Cerebellar nuclear complex (tissue), 1 donor: ENCODE results near the gene LSM14A.
A peak's percentile ranks its signal among the peaks of the same experiment; 100 is the strongest.
"Not testable (repeated sequence)": the region's sequence is repeated elsewhere in the genome, so short reads cannot be mapped to it uniquely, and the experiment has no call there.

ENCODE experiments used
- DNase-seq, 2 experiments: peaks; one replicate each; lab custom pipeline; 2025; lab: John Stamatoyannopoulos, UW

The LSM14A gene

GRCh38 chr19:34229721-34230120 lies 57.4 kb downstream of the LSM14A start:
- DNase-seq, result no peak

GRCh38 chr19:34230820-34231219 lies 58.5 kb downstream of the LSM14A start:
- no peak for DNase-seq

DNA sequence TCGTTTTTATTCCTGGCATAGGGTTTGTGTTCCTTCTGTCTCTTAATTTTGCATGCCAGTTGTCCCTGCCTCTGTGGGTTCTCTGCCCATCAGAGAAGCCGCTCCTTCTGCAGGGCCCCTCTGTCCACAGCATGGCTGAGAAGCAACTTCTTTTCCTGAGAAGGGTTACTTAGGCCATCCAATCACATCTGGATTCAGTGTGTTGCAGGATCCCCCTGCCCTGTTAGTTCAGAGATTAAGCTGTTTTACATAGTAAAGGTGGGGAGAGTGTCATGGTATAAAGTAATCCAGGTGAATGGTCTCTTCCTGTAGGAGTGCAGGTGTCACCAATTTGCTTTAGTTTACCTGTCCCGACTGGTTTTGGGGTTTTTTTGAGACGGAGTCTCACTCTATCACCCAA lies 59.1 kb downstream of the LSM14A start:
- no peak for DNase-seq

DNA sequence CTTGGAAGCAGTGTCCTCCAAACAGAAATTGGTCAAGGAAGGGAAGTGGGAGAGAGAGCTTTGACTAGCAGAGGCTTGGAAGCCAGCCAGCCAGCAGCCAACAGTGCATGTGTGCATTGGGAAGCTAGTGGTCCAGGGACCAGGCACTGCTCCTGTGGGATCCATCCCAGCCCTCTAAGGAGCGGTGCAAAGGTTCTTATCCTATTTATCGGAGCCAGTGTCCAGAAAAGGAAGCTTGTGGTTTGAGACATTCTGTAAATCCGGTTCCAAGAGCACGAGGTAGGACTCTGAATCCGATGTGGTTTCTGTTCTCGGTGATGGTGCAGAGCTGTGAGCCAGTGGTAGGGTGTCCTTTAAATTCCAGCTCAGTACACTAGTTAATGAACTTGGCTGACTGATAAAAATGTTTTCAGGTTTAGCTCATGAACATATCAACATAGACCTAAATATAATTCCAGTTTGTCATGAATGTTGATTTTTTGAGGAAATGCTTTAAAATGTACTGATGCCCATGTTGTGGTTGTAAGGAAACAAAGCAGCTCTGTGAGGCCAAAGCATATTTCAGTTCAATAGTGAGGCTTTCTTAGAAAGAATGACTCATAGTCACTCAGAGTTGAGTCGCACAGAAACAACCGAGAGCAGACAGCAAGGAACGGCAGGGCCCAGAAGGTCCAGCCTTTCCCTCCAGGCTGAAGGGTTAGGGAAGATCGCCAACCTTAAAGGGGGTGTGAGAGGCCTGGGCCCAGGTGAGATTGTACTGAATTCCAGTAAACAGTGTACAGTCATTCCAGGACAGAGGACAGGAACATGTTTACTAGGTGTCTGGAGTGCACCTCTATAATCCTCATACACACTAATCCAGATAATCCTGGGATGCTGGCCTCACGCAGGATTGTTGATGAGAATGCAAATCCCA lies 60.5 kb downstream of the LSM14A start:
- no peak for DNase-seq

DNA sequence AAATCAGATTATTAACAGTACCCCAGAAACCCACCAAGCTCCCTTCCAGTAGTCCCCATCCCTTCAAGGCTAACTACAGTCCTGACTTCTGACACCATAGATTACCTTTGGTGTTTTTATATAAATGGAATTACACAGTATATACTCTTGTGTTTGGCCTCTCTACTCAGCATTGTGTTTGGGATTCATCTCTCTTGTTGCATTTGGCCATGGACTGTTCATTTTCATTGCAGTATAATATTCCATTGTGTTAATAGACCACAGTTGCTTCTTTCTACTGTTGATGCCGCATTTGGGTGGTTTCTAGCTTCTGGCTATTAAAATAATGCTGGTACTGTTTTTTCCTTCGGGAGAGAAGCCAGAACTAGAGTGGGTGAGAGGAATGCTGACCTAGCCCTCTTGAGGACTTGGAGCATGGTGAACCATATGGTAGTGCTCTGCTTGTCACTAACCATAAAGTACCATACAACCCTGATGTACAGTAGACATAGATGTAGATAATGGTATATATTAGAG lies 63.2 kb downstream of the LSM14A start:
- DNase-seq, result no peak

- no peak for DNase-seq
These were observed 64.0 kb downstream of the LSM14A start for GRCh38 chr19:34236035-34236987.

GRCh38 chr19:34237283-34237682 lies 65.0 kb downstream of the LSM14A start:
- DNase-seq, result no peak

- no peak for DNase-seq
These were observed 65.6 kb downstream of the LSM14A start for GRCh38 chr19:34237939-34238338.

- no peak for DNase-seq
These were observed 69.4 kb downstream of the LSM14A start for GRCh38 chr19:34241513-34242337.

GRCh38 chr19:34243138-34243875 lies 71.0 kb downstream of the LSM14A start:
- not testable (repeated sequence) for DNase-seq

- DNase-seq, result no peak
These were observed 71.7 kb downstream of the LSM14A start for GRCh38 chr19:34243876-34244578.

GRCh38 chr19:34244611-34245299 lies 72.5 kb downstream of the LSM14A start:
- DNase-seq, result no peak

DNA sequence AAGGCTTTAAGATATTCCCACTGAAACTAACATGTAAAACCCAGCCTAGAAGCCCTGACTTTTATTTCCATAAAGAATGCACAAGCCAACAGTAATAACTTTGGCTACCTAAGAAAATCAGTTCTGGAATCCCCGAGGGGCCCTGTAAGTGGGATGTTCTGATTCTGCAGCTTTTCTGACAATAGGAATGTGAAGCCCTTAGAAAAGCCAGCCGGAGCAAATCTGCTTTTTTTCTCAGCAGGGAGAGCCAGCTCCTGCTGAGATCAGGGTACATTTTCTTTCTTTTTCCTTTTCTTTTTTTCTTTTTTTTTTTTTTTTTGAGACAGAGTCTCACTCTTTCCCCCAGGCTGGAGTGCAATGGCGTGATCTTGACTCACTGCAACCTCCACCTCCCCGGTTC lies 74.0 kb downstream of the LSM14A start:
- DNase-seq, result no peak

DNA sequence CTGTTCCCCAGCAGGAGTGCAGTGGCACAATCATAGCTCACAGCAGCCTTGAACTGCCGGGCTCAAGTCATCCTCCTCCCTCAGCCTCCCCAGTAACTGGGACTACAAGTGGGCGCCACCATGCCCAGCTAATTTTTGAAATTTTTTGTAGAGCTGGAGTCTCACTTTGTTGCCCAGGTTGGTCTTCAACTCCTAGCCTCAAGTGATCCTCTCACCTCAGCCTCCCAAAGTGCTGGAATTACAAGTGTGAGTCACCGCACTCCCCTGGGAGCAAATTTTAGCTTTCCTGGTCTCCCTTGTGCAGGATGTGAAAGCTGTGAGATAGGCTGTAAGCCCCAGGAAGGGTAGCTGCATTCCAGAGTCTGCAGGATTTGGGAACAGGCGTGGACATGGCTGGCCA lies 76.6 kb downstream of the LSM14A start:
- no peak for DNase-seq

- not testable (repeated sequence) for DNase-seq
These were observed 80.9 kb downstream of the LSM14A start for GRCh38 chr19:34253167-34253566.

- DNase-seq, result not testable (repeated sequence)
These were observed 81.4 kb downstream of the LSM14A start for GRCh38 chr19:34253681-34254045.

DNA sequence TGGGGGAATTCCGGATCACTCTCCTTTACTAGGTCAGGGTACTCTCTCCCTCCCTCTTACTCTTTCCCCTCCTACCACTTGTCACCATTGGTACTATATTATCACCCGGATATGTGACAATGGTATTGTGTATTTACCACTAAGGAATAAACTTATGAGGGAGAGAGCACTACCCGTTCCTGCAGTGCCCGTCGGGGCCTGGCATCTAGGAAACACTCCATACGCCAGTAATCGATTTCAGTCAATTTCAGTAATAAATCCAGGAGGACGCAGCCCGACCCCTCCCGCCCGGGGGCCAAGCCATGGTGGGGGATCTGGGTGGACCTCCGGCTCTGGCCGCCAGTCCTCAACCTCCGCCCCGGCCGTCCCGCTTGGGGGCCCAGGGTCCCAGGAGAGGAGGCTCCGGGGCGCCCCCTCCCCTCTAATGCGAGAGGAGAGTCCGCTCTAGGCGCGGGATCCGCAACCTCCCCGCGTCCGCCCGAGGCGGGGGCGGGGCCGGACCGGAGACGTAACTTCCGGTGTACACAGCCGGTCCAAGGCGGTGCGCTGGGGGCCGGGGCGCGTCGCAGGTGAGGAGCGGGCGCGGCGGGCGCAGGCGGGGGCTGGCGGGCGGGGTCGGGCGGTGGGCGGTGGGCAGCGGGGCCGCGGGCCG lies 81.9 kb downstream of the LSM14A start, which contains the start of gene GARRE1:
TSS of gene GARRE1 (plus strand) at position 509 of the 652 bp plus-strand sequence. CDS start 45,920 bp downstream, outside the sequence.
- DNase-seq, result peak in 1 of 2 experiments; percentile 56

DNA sequence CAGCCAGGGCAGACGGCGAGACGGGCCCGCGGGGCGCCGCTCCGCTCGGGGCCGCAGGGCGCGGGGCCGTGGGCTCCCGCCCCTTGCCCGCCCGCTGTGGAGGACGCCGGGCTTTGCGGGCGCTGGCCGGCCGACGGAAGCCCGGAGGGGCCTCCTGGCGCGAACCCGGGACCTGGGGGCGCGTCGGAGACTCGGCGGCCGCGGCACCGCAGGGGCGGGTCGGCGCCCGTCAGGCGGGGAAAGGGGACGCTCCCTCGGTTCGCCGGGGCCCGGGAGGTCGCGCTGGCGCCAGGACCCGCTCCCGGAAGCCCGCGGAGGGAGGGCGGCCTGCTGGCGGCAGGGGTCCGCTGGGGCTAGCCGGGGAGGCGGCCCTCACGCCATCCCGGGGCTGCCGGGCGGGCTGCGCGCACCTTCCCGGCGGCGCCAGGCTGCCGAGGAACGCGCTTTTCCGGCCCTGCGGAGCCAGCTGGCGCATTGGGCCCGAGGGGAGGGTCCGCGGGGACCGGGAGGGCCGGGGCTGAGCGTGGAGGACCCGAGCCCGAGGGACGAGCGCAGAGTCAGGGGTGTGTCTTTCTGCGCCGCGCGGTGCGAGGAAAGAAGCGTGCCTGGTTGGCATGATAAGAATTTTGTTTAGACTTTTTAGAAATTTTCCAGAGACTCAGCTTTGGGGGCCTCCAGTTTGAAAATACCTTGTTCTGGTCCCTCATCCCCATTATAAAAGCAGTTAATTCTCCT lies 82.6 kb downstream of the LSM14A start:
- DNase-seq, result no peak
